Prostate gland (tissue), 2 donors: ENCODE measurements around the gene MAMSTR.

Source experiments
- POLR2A ChIP-seq: fragments of 450-650 bp; IDR thresholded peaks from one replicate; pipeline ENCODE4 v1.6.1; 2016; ENCODE audit warnings: antibody characterized with exemption, mild to moderate bottlenecking
- POLR2AphosphoS5 ChIP-seq: sonication (generic); formaldehyde crosslinking; IDR thresholded peaks from one replicate; pipeline ENCODE4 v1.6.1; 2017; ENCODE audit warnings: antibody characterized with exemption
- TF ChIP-seq, protein P1 (sequence below), 4 experiments: fragments of 200-600 bp in 2 of 4; fragments of 450-650 bp in 2 of 4; sonication (generic) in 2 of 4; IDR thresholded peaks; 1 replicate in 3 of 4; 2 replicates in 1 of 4; pipeline ENCODE4 v1.5.1; 2016 to 2019; ENCODE audit warnings: antibody characterized with exemption in 4 of 4, mild to moderate bottlenecking in 2 of 4, moderate library complexity in 2 of 4

DNA sequence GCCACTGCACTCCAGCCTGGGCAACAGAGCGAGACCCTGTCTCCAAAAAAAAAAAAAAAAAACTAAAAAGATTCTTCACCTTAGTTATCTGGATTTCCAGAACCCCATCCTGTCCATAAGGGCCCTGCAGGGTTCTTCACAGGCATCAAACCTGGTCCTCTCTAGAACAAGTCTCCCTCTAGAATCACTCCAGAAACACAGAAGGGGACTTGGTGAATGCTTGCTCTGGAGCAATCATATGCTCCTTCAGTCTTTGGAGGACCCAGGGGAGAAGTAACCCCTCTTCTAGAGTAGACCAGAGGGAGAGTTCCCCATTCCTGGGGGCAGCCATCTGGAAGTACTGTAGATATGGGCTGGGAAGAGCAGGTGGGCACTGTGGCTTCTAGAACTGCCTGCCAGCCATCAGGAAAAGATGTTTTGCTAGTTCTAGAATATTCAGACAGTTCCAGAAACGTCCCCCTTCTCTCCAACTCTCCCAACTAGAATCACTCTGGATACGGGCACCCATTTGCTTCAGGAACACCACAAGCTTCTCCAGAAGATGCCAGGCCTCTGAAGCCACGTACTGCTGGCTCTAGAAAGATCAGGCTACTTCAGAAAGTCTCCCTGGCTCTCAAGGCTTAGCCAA lies 30.2 kb upstream of the MAMSTR start:
- TF ChIP-seq, protein P1, sequence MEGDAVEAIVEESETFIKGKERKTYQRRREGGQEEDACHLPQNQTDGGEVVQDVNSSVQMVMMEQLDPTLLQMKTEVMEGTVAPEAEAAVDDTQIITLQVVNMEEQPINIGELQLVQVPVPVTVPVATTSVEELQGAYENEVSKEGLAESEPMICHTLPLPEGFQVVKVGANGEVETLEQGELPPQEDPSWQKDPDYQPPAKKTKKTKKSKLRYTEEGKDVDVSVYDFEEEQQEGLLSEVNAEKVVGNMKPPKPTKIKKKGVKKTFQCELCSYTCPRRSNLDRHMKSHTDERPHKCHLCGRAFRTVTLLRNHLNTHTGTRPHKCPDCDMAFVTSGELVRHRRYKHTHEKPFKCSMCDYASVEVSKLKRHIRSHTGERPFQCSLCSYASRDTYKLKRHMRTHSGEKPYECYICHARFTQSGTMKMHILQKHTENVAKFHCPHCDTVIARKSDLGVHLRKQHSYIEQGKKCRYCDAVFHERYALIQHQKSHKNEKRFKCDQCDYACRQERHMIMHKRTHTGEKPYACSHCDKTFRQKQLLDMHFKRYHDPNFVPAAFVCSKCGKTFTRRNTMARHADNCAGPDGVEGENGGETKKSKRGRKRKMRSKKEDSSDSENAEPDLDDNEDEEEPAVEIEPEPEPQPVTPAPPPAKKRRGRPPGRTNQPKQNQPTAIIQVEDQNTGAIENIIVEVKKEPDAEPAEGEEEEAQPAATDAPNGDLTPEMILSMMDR (IDR thresholded peaks at IDR 0.05): no peak
- TF ChIP-seq POLR2A (no peak), POLR2AphosphoS5 (no peak)
